ENCODE data around the gene EIF4B. TPM values are rescaled to one million over a fixed set of nuclear protein-coding genes. Genes with fewer than 3 reads are reported as not detected.
"Not testable (repeated sequence)": the region's sequence is repeated elsewhere in the genome, so short reads cannot be mapped to it uniquely, and the experiment has no call there.

Gene EIF4B, protein sequence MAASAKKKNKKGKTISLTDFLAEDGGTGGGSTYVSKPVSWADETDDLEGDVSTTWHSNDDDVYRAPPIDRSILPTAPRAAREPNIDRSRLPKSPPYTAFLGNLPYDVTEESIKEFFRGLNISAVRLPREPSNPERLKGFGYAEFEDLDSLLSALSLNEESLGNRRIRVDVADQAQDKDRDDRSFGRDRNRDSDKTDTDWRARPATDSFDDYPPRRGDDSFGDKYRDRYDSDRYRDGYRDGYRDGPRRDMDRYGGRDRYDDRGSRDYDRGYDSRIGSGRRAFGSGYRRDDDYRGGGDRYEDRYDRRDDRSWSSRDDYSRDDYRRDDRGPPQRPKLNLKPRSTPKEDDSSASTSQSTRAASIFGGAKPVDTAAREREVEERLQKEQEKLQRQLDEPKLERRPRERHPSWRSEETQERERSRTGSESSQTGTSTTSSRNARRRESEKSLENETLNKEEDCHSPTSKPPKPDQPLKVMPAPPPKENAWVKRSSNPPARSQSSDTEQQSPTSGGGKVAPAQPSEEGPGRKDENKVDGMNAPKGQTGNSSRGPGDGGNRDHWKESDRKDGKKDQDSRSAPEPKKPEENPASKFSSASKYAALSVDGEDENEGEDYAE
- 1,240 and 1,351 TPM in 2 replicates for total RNA-seq

DNA sequence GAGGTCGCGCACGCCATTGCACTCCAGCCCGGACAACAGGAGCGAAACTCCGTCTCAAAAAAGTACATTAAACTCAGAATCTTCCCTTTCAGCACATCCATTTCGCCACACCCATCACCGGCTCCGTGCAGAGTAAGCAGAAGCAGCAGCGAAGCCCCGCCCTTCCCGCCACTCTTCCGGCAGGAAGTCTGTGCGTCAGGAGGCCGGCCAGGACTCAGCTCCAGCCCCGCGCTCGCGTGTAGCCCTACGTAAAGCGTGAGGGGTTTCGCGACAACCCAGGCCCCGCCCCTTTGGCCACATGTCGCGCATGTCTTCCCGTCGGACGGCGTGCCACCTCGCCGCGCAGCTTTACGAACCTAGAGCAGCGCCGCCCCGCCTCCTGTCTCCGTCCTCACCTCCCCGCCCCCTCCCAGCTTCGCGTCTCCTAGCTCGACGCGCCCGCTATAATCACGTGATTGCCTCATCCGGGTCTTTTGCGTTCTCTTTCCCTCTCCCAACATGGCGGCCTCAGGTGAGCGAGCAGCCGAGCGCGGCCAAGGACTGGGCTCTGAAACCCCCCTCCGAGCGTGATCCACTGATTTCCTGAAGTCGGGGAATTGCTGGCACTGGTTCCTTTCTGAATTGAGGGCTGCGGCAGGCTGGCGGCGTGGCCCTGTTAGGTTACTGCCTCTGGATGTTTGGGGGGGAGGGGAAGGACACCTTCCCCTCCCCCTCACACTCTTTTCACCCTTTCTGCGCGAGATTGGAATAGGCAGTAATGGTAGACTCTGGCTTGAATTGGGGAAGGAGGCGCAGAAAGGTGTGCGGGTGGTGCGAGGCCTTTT lies at the start of gene EIF4B:
Gene EIF4B, plus strand, starts transcription at position 471 of the 824 bp plus-strand sequence. Its CDS starts 28 bp downstream, at position 499.
- peak; percentile 100 for DNase-seq

DNA sequence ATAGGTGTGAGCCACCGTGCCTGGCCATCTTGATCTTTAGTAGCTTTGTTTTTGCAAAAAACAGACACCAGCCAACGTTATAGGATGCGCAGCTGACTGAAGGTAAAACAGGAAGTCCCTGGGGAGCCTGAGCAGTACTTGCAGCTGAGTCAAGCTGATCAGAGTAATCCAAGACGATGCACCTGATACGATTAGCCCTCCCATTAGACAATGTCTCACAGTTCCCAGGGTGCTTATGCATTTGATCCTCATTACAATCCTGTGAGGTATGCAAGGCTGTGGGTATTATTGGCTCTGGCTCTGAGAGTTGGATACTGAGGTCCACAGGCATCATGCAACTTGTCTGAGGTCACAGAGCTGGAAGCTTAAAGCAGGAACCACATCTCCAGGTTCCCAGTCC lies 49.3 kb upstream of the EIF4B start:
- no peak for DNase-seq

DNA sequence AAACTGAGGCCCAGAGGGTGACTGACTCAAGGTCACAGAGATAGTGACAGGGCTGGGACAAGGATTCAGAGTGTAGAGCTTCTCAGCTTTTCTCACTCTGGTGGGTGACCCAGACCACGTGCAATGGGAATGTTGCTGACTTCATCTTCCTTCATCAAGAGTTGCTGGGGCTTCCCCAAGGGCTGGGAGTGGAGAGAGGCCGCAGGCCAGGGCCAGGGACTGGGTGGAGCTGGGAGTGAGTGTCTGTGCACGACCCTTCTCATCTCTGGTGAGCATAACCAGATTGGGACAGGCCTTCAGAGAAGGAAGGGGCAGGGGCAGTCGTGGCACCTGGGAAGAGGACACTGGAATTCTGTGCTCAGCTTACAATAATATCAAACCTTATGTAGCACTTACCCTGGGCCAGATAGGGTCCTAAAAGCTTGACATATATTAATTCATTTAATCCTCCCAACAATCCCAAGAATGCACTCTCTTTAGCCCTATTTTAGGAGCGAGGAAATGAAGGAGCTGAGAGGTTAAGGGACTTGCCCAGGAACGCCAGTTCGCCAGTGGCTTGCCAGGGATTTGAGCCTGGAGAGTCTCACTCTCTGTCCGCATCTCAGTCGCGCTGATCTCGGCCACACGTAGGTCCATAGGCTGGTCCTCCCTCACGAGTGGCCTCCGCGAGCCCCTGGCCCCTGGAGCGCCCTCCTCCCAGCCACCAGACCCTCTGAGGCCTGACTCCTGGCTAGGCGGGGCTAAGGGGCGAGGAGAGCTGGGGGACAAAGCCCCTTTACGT lies 41.5 kb upstream of the EIF4B start:
- DNase-seq = no peak

DNA sequence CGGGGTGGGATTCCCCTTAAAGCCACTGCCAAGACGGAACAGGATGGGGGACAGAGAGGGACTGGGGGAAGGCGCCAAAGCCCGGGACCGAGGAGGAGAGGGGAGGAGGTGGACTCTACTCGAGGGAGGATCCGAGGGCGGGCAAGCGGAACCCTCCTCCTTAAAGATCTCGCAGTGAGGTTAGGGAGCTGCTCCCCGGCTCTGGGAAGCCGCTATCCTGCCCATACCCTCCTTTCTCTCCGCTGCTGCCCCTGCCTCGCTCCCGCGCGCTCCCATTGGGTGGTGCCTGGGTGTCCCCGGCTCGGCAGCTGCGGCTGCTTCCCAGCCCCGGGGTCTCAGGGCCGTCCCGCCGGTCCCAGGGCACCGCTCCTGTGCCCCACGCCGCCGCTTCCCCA lies 40.9 kb upstream of the EIF4B start:
- DNase-seq = no peak

DNA sequence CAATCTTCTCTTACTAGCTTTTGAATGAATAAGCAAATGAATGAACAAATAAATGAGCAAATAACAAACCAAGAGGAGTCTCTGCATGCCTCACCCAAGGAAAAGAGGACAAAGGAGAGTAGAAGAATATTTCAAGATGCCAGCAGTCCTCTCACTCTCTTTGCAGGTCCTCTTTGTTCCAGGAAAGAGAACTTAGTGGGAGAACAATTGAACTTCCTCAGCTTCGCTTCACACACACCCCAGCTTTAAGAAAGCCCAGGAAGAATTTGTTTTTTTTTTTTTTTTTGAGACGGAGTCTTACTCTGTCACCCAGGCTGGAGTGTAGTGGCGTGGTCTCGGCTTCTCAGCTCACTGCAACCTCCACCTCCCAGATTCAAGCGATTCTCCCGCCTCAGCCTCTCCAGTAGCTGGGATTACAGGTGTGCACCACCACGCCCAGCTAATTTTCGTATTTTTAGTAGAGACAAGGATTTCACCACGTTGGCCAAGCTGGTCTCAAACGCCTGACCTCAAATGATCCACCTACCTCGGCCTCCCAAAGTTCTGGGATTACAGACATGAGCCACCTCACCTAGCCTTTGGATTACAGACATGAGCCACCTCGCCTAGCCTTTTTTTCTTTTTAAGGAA lies 37.0 kb upstream of the EIF4B start:
- no peak for DNase-seq

DNA sequence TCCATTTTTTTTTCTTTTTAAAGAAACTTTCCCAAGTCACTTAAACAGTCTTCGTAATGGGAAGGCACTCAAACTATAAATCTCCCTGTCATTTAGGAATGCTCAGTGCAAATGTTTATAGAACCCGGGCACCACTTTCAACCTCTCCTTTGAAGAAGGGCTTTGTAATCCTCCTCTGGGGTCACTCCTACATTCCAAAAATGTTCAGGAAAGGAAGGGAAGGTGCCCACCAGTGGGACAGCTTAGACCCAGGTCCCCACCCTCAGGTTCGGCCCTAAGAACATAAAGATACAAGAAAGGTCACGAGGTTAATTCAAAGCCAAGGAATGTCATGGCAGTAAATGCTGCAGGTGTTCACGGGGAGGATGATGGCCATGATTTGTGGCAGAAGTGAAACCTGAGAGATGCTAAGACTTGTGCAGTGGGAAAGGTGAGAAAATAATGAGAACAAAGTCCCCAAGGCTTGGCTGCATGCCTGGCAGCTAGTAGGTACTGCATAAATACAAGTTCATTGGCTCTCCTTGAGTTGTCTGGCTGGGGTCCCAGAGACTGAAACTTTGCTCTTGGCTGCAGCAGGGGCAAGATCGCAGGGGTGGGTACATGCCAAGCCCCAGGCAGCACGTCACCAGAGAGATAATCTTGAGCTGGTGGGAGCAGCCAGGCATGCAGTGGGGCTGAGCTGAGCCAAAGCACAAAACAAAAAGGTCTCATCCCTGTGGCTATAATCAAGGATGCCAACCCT lies 36.3 kb upstream of the EIF4B start:
- DNase-seq = no peak

DNA sequence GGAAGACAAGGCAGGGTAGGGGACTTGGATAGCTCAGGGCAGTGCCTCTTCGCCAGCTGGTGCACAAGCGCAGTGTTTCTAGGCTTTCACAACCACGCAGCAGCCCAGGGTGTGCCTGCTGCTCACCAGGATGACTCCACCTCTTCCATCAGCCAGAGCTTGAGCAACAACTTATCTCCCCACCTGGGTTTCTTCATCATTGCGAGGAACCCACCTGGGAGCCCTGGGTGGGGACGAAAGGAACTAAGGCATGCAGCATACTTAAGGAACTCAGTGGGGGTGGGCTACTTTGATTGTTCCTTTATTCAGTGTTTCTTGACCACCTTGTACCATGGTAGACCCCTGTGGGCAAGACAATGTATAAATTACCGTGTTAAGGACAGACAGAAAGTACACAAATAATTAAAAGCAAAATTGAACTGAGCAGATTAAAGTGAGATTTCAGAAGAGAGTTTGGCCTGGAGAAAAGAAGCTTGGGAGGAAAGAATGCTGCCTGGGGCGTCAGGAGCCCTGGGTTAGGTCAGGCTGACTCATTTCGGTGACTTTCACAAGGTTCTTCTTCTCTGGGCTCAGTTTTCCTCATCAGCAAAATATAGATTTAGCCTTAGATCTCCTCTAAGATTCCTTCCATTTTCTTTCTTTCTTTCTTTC lies 34.5 kb upstream of the EIF4B start:
- DNase-seq = no peak

DNA sequence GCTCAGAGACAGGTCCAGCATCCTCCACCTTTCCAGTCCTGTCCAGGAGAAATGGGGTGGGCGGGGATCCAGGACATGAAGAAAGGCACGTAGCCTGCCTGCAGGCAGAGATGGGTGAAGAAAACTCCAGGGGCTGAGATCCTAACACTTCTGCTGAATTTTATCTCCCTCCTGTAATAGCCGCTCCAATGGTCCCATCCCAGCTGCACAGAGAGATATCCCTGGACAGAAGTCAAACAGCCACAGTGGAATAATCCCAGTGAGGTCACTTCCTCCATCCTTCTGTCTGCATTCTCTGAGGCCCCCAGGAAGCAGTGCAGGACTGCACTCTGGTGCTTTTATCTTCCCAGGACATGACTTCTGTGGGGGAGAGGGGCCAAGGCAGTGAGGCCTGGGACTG lies 31.1 kb upstream of the EIF4B start:
- DNase-seq = no peak

DNA sequence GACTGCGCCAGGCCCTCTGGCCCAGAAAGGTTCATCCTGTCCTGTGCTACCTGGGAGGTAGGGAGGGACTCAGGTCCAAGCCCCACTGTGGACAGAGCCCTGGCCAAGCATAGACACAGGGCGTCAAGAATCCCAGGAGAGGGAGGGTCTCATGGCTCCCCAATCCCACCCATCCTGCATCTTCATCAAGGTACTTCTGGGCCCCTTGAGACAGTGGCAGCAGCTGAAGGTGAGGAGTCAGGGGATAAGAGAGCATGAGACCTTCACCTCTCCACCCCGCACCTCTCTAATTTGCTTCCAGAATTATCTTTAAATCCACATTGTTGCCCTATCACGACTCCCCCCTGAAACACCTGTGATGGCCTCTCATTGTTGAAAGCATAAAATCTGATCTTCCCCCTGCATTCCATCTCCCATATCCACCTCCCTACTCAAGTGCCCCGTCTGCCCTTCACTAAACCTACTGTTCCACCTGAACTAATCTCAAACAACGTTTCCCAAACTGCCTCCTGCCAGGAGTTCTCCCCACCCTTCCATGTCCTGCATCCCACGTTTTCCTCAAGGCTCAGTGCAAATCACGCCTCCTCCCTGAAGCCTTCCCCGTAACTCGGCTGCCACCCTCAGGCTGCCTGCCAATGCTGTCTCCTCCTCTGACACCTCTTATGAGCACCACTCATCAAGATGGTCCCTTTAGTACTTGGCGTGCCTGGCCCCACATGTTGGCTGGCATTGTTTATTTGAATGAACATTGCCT lies 30.3 kb upstream of the EIF4B start:
- peak; percentile 44 for DNase-seq

DNA sequence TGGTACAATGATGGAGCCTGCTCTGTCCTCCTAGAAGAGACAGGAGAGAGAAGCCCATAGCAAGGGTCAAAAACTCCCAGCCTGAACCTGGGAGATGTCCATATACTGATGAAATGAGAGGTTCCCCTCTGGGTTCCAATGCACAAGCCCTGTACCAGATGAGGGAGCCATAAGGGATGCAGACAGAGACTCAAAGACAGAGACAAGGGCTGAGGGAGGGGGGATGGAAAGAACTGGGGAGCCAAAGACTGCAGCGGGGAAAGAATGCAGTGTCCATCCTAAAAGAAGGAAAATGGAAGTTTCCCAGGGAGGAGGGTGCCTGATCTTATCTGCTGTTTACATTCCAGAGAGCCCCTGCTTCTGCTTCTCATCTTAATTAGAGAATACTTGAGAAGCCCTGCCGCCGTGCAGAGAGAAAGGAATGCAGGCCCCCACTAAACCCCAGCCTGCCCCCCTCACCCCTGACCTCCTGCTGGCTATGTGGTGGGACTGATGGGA lies 29.6 kb upstream of the EIF4B start:
- no peak for DNase-seq

DNA sequence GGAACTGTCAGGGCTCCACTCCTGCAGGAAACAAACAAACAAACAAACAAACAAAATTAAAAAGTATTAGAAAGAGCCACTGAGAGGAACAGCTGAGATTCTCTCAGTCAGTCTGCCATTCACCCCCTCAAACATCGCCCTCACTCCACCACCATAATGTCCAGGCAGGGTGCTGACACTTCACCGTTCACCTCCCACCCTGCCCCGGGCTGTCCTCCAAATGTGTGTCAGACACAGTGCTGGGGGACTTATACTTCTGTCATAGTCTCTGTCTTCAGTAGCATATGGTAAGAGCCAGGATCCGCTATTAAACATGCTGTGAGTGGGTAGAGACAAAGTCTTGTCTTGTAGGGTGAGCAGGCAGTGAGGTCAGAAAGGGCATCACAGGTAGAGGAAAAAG lies 29.1 kb upstream of the EIF4B start:
- no peak for DNase-seq

DNA sequence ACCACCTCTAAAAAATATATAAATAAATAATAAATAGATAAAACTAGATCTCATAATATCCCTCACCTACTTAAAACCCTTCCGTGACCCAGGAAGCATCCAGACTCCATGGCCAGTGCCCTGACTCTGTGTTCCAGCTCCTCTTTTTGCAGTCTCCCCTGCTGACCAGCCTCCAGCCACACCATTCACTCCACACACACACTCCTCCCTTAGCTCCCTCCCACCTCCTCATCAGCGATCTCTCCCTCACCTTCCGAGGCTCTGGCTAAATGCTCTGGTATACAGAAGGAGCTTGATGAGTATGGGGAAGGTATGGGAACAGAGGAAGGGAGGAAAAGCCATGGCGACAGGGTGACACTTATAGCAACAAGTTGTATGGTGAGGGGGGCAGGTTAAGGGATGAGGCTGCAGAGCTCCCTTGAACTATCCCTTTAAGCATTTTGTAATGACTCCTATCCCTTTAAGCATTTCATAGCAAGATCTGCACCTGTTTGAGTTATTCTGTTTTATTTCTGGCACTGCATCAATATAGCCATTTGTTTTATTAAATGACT lies 26.1 kb upstream of the EIF4B start:
- DNase-seq = no peak

DNA sequence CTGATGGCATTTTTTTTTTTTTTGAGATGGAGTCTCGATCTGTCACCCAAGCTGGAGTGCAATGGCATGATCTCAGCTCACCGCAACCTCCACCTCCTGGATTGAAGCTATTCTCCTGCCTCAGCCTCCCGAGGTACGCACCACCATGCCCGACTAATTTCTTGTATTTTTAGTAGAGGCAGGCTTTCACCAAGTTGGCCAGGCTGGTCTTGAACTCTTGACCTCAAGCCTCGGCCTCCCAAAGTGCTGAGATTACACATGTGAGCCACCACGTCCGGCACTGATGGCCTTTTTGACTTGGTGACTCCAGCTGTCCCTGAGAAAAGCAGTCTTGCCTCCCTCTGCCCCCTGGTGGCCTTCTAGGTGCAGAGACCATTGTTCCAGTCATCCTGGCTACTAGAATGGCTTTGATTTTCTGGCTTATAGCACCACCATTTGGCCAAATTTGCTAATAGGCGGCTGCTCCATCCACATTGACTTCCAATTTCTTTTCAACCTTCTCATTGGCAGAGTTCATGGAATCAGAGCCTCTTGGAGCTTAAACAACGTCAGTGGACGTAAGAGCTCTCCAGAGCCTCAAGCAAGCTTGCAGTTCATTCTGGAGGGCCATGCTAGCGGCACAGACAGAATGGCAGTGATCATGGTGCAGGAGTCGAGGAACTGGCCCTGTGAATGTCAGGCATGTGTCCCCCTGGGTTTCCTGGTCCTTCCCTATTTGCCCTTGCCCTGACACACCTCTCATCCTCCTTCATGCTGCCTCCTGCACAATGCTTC lies 25.4 kb upstream of the EIF4B start:
- DNase-seq = peak; percentile 96

DNA sequence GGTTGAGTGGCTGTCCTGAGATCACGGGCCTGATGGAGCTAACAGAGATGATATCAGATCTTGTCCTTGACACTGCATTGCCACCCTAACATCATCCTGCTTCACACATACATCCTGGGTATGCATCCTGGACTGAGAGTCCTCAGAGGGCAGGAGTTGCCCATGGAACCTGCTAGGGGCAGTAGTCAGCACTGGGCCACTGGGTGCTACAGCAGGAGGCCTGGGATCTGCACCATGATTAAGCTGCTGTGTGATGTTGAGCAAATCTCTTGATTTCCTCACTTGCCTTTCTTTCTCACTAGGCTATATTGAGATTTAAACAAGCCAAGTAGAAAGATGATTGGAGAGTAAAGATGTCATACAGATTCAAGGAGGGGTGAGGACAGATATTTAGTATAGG lies 22.1 kb upstream of the EIF4B start:
- no peak for DNase-seq

DNA sequence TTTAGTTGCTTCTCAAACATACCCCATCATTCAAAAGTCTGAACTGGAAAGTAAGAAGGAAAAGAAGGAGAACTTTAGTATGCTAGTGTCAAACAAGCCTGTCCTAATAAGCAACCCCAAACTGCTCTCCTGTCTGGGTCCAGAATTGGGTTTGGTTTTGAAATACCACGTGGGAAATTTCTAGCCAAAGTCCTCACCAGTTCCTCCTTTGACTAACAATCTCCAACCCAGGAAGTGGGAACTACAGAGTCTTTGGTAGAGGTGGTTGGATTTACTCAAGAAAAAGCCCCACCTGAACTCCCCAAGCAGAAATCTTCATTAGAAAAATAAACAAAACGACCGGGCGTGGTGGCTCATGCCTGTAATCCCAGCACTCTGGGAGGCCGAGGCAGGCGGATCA lies 17.4 kb upstream of the EIF4B start:
- no peak for DNase-seq

DNA sequence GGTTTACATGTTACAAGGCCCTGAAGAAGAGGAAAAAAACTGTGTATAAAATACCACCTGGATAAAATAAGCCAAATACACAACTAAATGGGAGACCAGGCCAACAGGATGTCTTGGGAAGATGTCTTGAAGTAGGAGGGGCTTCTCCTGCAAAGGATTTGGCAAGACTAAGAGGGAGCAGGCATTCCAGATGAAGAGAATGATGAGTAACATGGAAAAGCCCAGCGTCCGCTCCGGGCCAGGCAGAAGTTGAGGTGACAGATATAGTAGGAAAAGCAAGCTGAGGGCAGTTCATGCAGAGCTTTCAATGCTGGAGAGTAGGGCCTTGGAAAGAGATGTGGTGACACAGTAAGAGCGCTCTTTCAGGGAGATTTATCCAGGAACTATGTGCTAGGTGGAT lies 16.1 kb upstream of the EIF4B start:
- no peak for DNase-seq

DNA sequence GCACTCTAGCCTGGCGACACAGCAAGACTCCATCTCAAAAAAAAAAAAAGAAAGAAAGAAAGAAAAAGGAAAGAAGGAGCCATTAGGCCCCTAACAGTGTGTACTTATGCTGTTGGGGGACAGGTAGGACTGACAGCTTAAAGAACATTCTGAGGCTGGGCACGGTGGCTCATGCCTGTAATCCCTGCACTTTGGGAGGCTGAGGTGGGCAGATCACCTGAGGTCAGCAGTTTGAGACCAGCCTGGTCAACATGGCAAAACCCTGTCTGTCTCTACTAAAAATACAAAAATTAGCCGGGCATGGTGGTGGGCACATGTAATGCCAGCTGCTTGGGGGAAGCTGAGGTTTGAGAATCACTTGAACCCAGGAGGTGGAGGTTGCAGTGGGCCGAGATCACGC lies 14.0 kb upstream of the EIF4B start:
- not testable (repeated sequence) for DNase-seq

DNA sequence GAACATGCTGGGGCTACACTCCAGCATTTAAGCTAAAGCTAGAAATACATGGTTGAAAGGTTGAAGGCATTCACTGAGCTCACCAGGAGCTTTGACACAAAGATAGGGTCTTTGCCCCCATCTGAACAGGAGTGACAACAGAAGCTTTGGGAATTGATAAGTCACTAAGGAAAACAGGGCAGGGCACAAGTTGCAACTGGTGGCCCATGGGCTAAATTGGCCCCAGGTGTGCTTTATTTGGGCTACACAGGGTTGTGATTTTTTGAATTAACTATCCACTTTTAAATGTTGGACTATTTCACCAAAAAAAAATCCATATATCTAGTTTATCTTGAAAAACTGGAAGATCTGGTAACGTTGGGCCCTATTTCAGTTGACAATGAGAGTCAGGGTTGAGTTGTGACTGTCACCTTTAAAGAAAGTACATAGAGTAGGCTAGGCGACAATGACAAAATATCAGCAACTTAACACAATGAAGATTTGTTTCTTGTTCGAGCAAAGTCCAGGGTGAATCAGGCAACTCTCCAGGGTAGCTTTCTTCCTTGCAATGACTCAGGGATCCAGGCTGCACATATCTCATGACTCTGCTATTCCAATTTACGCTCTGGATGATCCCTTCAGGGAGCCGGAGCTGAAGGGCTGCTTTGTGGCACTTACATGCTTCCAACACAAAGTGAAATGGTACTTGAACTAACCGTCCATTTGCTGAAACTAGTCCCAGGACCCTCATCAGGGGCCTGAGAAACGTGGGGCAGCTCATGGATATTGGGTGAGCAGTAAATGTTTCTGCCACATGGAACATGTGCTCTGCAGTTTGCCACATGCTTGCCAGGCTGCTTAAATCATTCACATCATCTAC lies 13.3 kb upstream of the EIF4B start:
- no peak for DNase-seq
